Measurements from ENCODE around the gene ARHGAP30.

ARHGAP30 gene

GRCh38 chr1:161089251-161089924, 19.7 kb upstream of the ARHGAP30 start, which contains the start of gene NECTIN4:
Gene NECTIN4 (minus strand): TSS chr1:161089558. CDS start chr1:161089296, 262 bp downstream.
- DNase-seq, result no peak

- DNase-seq, result no peak
Observed at GRCh38 chr1:161088587-161089110, 19.0 kb upstream of the ARHGAP30 start.

- no peak for DNase-seq
Observed at GRCh38 chr1:161086457-161086856, 16.8 kb upstream of the ARHGAP30 start.

- no peak for DNase-seq
Observed at GRCh38 chr1:161085165-161085564, 15.5 kb upstream of the ARHGAP30 start.

GRCh38 chr1:161084597-161084988, 14.9 kb upstream of the ARHGAP30 start:
- DNase-seq, result no peak

GRCh38 chr1:161083748-161084596, 14.3 kb upstream of the ARHGAP30 start:
- DNase-seq, result no peak

GRCh38 chr1:161082996-161083747, 13.5 kb upstream of the ARHGAP30 start:
- no peak for DNase-seq

GRCh38 chr1:161082483-161082882, 12.8 kb upstream of the ARHGAP30 start:
- no peak for DNase-seq

GRCh38 chr1:161081519-161081918, 11.8 kb upstream of the ARHGAP30 start:
- no peak for DNase-seq

- DNase-seq, result no peak
Observed at GRCh38 chr1:161080441-161081405, 11.0 kb upstream of the ARHGAP30 start.

- no peak for DNase-seq
Observed at GRCh38 chr1:161079436-161080110, 9.9 kb upstream of the ARHGAP30 start.

GRCh38 chr1:161077426-161077825, 7.7 kb upstream of the ARHGAP30 start:
- no peak for DNase-seq

- DNase-seq, result no peak
Observed at GRCh38 chr1:161076410-161076809, 6.7 kb upstream of the ARHGAP30 start.

GRCh38 chr1:161074676-161075368, 5.1 kb upstream of the ARHGAP30 start:
- no peak for DNase-seq

GRCh38 chr1:161073474-161074121, 3.9 kb upstream of the ARHGAP30 start:
- DNase-seq, result no peak

- DNase-seq, result no peak
Observed at GRCh38 chr1:161072751-161073449, 3.2 kb upstream of the ARHGAP30 start.

GRCh38 chr1:161071886-161072371, 2.2 kb upstream of the ARHGAP30 start:
- DNase-seq, result peak; percentile 30

- DNase-seq, result no peak
Observed at GRCh38 chr1:161070761-161071160, 1.1 kb upstream of the ARHGAP30 start.

GRCh38 chr1:161069241-161069640, 450 bp downstream of the ARHGAP30 start:
- peak; percentile 12 for DNase-seq

Data from central memory CD4-positive, alpha-beta T cell (primary cell).